Panc1 (cell line): ENCODE measurements around the gene STARD13. TPM values are rescaled to one million over a fixed set of nuclear protein-coding genes. Genes with fewer than 3 reads are reported as not detected.

Experiments
- ATAC-seq: fragments of 200-7000 bp; cut with Tn5 transposase; 2 replicates; pipeline ENCODE4 v1.9.1; 2020; ENCODE audit warnings: mild to moderate bottlenecking, moderate library complexity
- BruUV-seq: library from RNA; stranded (reverse); fragments of 400-500 nt; replicated peaks from 2 replicates; lab custom pipeline; 2021; lab: Mats Ljungman, UMichigan
- CTCF ChIA-PET: fragments of 300-600 bp; sonication (Branson Sonifier 250); formaldehyde crosslinking; loops from one replicate; lab custom pipeline; 2022; ENCODE audit warnings: antibody characterized with exemption; lab: Charles Lee
- POLR2A ChIA-PET: fragments of 300-600 bp; sonication (Branson Sonifier 250); formaldehyde crosslinking; loops from one replicate; lab custom pipeline; 2022; ENCODE audit warnings: antibody characterized with exemption; lab: Charles Lee
- DNase-seq: peaks from one replicate; pipeline ENCODE4 v3.0.0-alpha.2; 2010; ENCODE audit warnings: low read depth, low spot score
- H3K27ac ChIP-seq: 2 replicates; pipeline ENCODE4 v1.5.1; 2011; ENCODE audit warnings: mild to moderate bottlenecking, low read length, inconsistent platforms
- H3K27me3 ChIP-seq: fragments of 200-500 bp; sonication (Bioruptor generic); 2 replicates; pipeline ENCODE4 v1.6.0; 2014; ENCODE audit warnings: low read length, inconsistent platforms; ENCODE audit not compliant: control insufficient read depth, insufficient read depth
- H3K36me3 ChIP-seq: fragments of 200-500 bp; sonication (Bioruptor generic); 2 replicates; pipeline ENCODE4 v1.5.1; 2014; ENCODE audit warnings: inconsistent platforms, mild to moderate bottlenecking, low read length, moderate library complexity; ENCODE audit not compliant: control insufficient read depth, insufficient read depth
- H3K4me1 ChIP-seq: 2 replicates; pipeline ENCODE4 v1.5.1; 2011; ENCODE audit warnings: inconsistent platforms, mild to moderate bottlenecking, low read length, moderate library complexity; ENCODE audit not compliant: control insufficient read depth, insufficient read depth
- H3K4me3 ChIP-seq, 2 experiments: 2 replicates each; pipeline ENCODE4 v1.5.1; 2011 to 2012; ENCODE audit warnings: low read depth in 2 of 2, low read length in 2 of 2, mild to moderate bottlenecking in 2 of 2, inconsistent platforms in 1 of 2, moderate library complexity in 1 of 2
- H3K9me3 ChIP-seq: fragments of 200-500 bp; sonication (Bioruptor generic); 2 replicates; pipeline ENCODE4 v1.5.1; 2014; ENCODE audit warnings: low read depth, mild to moderate bottlenecking, inconsistent platforms, low read length, moderate library complexity; ENCODE audit not compliant: control insufficient read depth, insufficient read depth
- CTCF ChIP-seq: fragments of 450-650 bp; IDR thresholded peaks from 2 replicates; pipeline ENCODE4 v1.5.1; 2017; ENCODE audit warnings: mild to moderate bottlenecking
- POLR2AphosphoS5 ChIP-seq: IDR thresholded peaks from 2 replicates; pipeline ENCODE4 v1.6.1; 2012; ENCODE audit warnings: mild to moderate bottlenecking, low read depth, low read length, moderate library complexity
- REST ChIP-seq, 2 experiments: IDR thresholded peaks; 2 replicates each; pipeline ENCODE4 v1.6.1; 2011 to 2012; ENCODE audit warnings: low read depth in 2 of 2, control low read depth in 1 of 2, low read length in 1 of 2, mild to moderate bottlenecking in 1 of 2, moderate library complexity in 1 of 2; ENCODE audit not compliant: insufficient read depth in 1 of 2
- SIN3A ChIP-seq: IDR thresholded peaks from 2 replicates; pipeline ENCODE4 v1.6.1; 2012; ENCODE audit warnings: low read depth, mild to moderate bottlenecking, low read length, moderate library complexity, borderline replicate concordance; ENCODE audit not compliant: insufficient read depth
- TCF7L2 ChIP-seq: IDR thresholded peaks from 2 replicates; pipeline ENCODE4 v1.6.1; 2011; ENCODE audit warnings: mild to moderate bottlenecking, low read depth, low read length, inconsistent platforms
- in situ Hi-C: cut with HindIII; loops from 2 replicates; pipeline ENCODE4 v1.10.0; 2016; ENCODE audit warnings: low sequenced_read_pairs, low pct_unique_long_range_greater_than_20kb
- intact Hi-C: fragments of 100-400 bp; cut with micrococcal nuclease; formaldehyde crosslinking; loops from one replicate; pipeline ENCODE4 v1.10.0; 2022; ENCODE audit not compliant: unreplicated experiment
- total RNA-seq: library from RNA; stranded (reverse); gene quantifications from one replicate; pipeline ENCODE4 v1.2.1, GENCODE V29; 2021; ENCODE audit not compliant: unreplicated experiment

The STARD13 gene
- total RNA-seq, 1 experiment from 2014 or later, result 6.5 TPM

DNA sequence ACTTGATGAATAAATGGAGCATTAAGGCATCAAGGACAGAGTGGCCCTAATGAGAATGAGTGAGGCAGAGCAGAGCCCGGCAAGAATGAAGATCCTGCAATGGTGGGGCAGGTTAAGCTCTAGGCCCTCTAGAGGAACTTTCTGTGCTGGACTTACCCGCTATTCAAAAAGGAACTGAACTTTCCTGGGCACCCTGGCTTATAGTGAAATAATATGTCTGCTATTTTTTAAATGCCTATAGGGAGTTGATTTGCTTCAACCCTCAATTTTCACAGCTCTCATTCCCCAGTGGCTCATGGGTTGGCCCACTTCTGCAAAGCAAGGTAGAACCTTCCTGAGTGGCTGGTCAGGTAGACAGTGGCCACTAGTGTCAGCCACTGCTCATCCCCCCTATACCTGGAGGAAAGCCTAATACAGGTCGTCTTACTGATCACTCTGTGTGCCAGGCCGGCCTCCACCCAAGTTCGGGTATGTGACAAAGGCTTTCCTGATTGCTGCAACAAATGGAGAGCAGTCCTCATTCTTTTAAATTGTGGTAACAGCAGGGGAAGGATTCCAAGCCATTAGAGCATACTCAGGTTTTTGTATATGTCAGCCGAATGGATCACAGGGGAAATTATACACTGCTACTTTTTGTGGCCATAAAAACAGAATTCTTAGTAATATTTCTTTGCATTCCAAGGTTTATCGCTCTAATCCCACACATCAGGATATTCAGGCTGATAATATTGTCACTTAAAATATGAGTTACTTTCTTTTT is 166.4 kb downstream of the STARD13 start:
- no peak for ATAC-seq
- in situ Hi-C loops (no loop called here), intact Hi-C loops (no loop called here)
- H3K4me1 ChIP-seq, result peaks cover 27% of the 10 kb centered on the region
- no peak overlapping the region for H3K4me3 ChIP-seq
- no peak for TF ChIP-seq TCF7L2
- TF ChIP-seq SIN3A, result no peak
- TF ChIP-seq CTCF, result no peak
- no peak for TF ChIP-seq POLR2AphosphoS5
- no peak for DNase-seq
- ChIA-PET POLR2A (no interaction called here), CTCF (no interaction called here)
- H3K36me3 ChIP-seq, result no peaks in the 10 kb centered on the region
- no peaks in the 10 kb centered on the region for H3K27me3 ChIP-seq
- peak overlapping the region; percentile 66 for H3K27ac ChIP-seq
- H3K9me3 ChIP-seq, result no peaks in the 10 kb centered on the region
- no TSS peak for BruUV-seq

- no peaks in the 10 kb centered on the region for H3K27me3 ChIP-seq
- CTCF ChIA-PET, result no interaction called here
- ATAC-seq, result no peak
- no peak overlapping the region for H3K4me3 ChIP-seq
- POLR2A ChIA-PET, result no interaction called here
- no TSS peak for BruUV-seq
- H3K4me1 ChIP-seq, result peaks cover 17% of the 10 kb centered on the region
- in situ Hi-C loops (no loop called here), intact Hi-C loops (no loop called here)
- H3K27ac ChIP-seq, result no peak overlapping the region
- H3K9me3 ChIP-seq, result no peaks in the 10 kb centered on the region
- TF ChIP-seq TCF7L2 (no peak), REST (IDR thresholded peaks at IDR 0.05; ENCODE audit: insufficient read depth in 1 of 2, low read depth in 2 of 2, low read length in 1 of 2) (no peak), SIN3A (no peak), POLR2AphosphoS5 (no peak), CTCF (no peak)
- no peaks in the 10 kb centered on the region for H3K36me3 ChIP-seq
- no peak for DNase-seq
Measured at GRCh38 chr13:33116321-33117010, 169.1 kb downstream of the STARD13 start.
